ENCODE results near the gene TXNDC11. TPM values are rescaled to one million over a fixed set of nuclear protein-coding genes. Genes with fewer than 3 reads are reported as not detected.
"Not testable (repeated sequence)": the region's sequence is repeated elsewhere in the genome, so short reads cannot be mapped to it uniquely, and the experiment has no call there.

The TXNDC11 gene
- 33.6 TPM for total RNA-seq

GRCh38 chr16:11742536-11743307 is at the start of gene TXNDC11:
TXNDC11 (minus strand) TSS chr16:11742857; CDS start chr16:11742730, 127 bp downstream.
- DNase-seq, result peak; percentile 99

- DNase-seq, result no peak
Observed at GRCh38 chr16:11791144-11791828, 48.6 kb upstream of the TXNDC11 start.

- DNase-seq, result no peak
Observed at GRCh38 chr16:11788914-11789313, 46.3 kb upstream of the TXNDC11 start.

GRCh38 chr16:11784980-11785599 is 42.4 kb upstream of the TXNDC11 start:
- DNase-seq, result not testable (repeated sequence)

GRCh38 chr16:11784381-11784780 is 41.7 kb upstream of the TXNDC11 start:
- DNase-seq, result not testable (repeated sequence)

- DNase-seq, result no peak
Observed at GRCh38 chr16:11784038-11784369, 41.3 kb upstream of the TXNDC11 start.

- no peak for DNase-seq
Observed at GRCh38 chr16:11783319-11784037, 40.8 kb upstream of the TXNDC11 start.

GRCh38 chr16:11781773-11782172 is 39.1 kb upstream of the TXNDC11 start:
- DNase-seq, result peak; percentile 89

- DNase-seq, result peak; percentile 36
Observed at GRCh38 chr16:11780991-11781680, 38.5 kb upstream of the TXNDC11 start.

GRCh38 chr16:11779074-11779473 is 36.4 kb upstream of the TXNDC11 start:
- no peak for DNase-seq

- DNase-seq, result no peak
Observed at GRCh38 chr16:11774065-11774626, 31.5 kb upstream of the TXNDC11 start.

- no peak for DNase-seq
Observed at GRCh38 chr16:11768849-11769248, 26.2 kb upstream of the TXNDC11 start.

GRCh38 chr16:11762431-11762830 is 19.8 kb upstream of the TXNDC11 start:
- no peak for DNase-seq

- no peak for DNase-seq
Observed at GRCh38 chr16:11759997-11760396, 17.3 kb upstream of the TXNDC11 start.

GRCh38 chr16:11759163-11759834 is 16.6 kb upstream of the TXNDC11 start:
- no peak for DNase-seq

GRCh38 chr16:11757671-11758545 is 15.3 kb upstream of the TXNDC11 start:
- no peak for DNase-seq

GRCh38 chr16:11756248-11756647 is 13.6 kb upstream of the TXNDC11 start:
- no peak for DNase-seq

- DNase-seq, result no peak
Observed at GRCh38 chr16:11755022-11755760, 12.5 kb upstream of the TXNDC11 start.

GRCh38 chr16:11752856-11753255 is 10.2 kb upstream of the TXNDC11 start:
- no peak for DNase-seq

Data from tongue (tissue), 2 donors.